IMR-90 (cell line): ENCODE data around the gene CDHR3. TPM values are rescaled to one million over a fixed set of nuclear protein-coding genes. Genes with fewer than 3 reads are reported as not detected.

Experiments used
- ATAC-seq: fragments of 200-7000 bp; cut with Tn5 transposase; 2 replicates; pipeline ENCODE4 v1.9.1; 2020; ENCODE audit warnings: low read depth, mild to moderate bottlenecking, moderate library complexity
- BruUV-seq: library from RNA; stranded (reverse); fragments of 400-500 nt; replicated peaks from 2 replicates; lab custom pipeline; 2021; lab: Mats Ljungman, UMichigan
- CTCF ChIA-PET: fragments of 300-600 bp; formaldehyde crosslinking; extraction: SDS; loops from one replicate; lab custom pipeline; 2021; ENCODE audit warnings: antibody characterized with exemption; lab: Yijun Ruan, JAX
- POLR2A ChIA-PET: fragments of 300-600 bp; sonication (Branson Sonifier 250); formaldehyde crosslinking; loops from one replicate; lab custom pipeline; 2022; ENCODE audit warnings: antibody characterized with exemption; ENCODE audit not compliant: unreplicated experiment; lab: Charles Lee
- DNase-seq: peaks from one replicate; pipeline ENCODE4 v3.0.0; 2013
- H2AFZ ChIP-seq: replicated peaks from 2 replicates; pipeline ENCODE3; 2013; ENCODE audit warnings: low read length, mild to moderate bottlenecking; ENCODE audit not compliant: poor library complexity
- H2AK5ac ChIP-seq: 2 replicates; pipeline ENCODE4 v1.6.1; 2013; ENCODE audit warnings: low read depth, low read length, inconsistent platforms
- H2AK9ac ChIP-seq: replicated peaks from 2 replicates; pipeline ENCODE3; 2013; ENCODE audit warnings: mild to moderate bottlenecking, low read depth, low read length, moderate library complexity; ENCODE audit not compliant: poor library complexity
- H2BK120ac ChIP-seq: 2 replicates; pipeline ENCODE4 v1.6.1; 2013; ENCODE audit warnings: low read depth, low read length, inconsistent platforms
- H2BK15ac ChIP-seq: 3 replicates; pipeline ENCODE4 v1.6.1; 2013; ENCODE audit warnings: low read depth, low read length, inconsistent platforms
- H2BK20ac ChIP-seq: 2 replicates; pipeline ENCODE4 v1.6.1; 2013; ENCODE audit warnings: low read depth, mild to moderate bottlenecking, inconsistent platforms, low read length, moderate library complexity
- H2BK5ac ChIP-seq: 2 replicates; pipeline ENCODE4 v1.6.1; 2013; ENCODE audit warnings: mild to moderate bottlenecking, low read depth, low read length, inconsistent platforms; ENCODE audit not compliant: poor library complexity, severe bottlenecking
- H3K14ac ChIP-seq: replicated peaks from 2 replicates; pipeline ENCODE4 v1.6.1; 2013; ENCODE audit warnings: low read depth, low read length, inconsistent platforms
- H3K18ac ChIP-seq: 2 replicates; pipeline ENCODE4 v1.6.1; 2013; ENCODE audit warnings: low read depth, low read length, control low read depth
- H3K23ac ChIP-seq: 2 replicates; pipeline ENCODE4 v1.6.1; 2013; ENCODE audit warnings: low read depth, low read length, inconsistent platforms
- H3K27ac ChIP-seq: 2 replicates; pipeline ENCODE4 v1.5.1; 2013; ENCODE audit warnings: mild to moderate bottlenecking, control low read depth, low read length; ENCODE audit not compliant: insufficient read depth
- H3K27me3 ChIP-seq: 2 replicates; pipeline ENCODE4 v1.6.1; 2013; ENCODE audit warnings: low read length; ENCODE audit not compliant: control insufficient read depth, insufficient read depth
- H3K36me3 ChIP-seq: 2 replicates; pipeline ENCODE4 v1.6.1; 2013; ENCODE audit warnings: low read length, mixed read lengths; ENCODE audit not compliant: control insufficient read depth, insufficient read depth
- H3K4ac ChIP-seq: 2 replicates; pipeline ENCODE4 v1.6.1; 2013; ENCODE audit warnings: low read depth, low read length, inconsistent platforms
- H3K4me1 ChIP-seq: 2 replicates; pipeline ENCODE4 v1.6.1; 2013; ENCODE audit warnings: low read length, mixed read lengths; ENCODE audit not compliant: control insufficient read depth, insufficient read depth
- H3K4me2 ChIP-seq: 2 replicates; pipeline ENCODE4 v1.6.1; 2013; ENCODE audit warnings: low read depth, mild to moderate bottlenecking, control low read depth, low read length, moderate library complexity
- H3K4me3 ChIP-seq: 2 replicates; pipeline ENCODE4 v1.5.1; 2013; ENCODE audit warnings: low read depth, mild to moderate bottlenecking, control low read depth, low read length, moderate library complexity; ENCODE audit not compliant: insufficient read depth
- H3K56ac ChIP-seq: 2 replicates; pipeline ENCODE4 v1.6.1; 2013; ENCODE audit warnings: low read length, inconsistent platforms; ENCODE audit not compliant: insufficient read depth; ENCODE audit errors: extremely low read depth
- H3K79me1 ChIP-seq, 2 experiments: 2 replicates each; pipeline ENCODE4 v1.6.1; 2013; ENCODE audit warnings: low read length in 2 of 2, inconsistent platforms in 1 of 2, low read depth in 1 of 2
- H3K9ac ChIP-seq: 2 replicates; pipeline ENCODE4 v1.6.1; 2013; ENCODE audit warnings: low read depth, low read length, control low read depth
- H3K9me1 ChIP-seq: 2 replicates; pipeline ENCODE4 v1.6.1; 2013; ENCODE audit warnings: low read length, inconsistent platforms; ENCODE audit not compliant: insufficient read depth
- H3K9me3 ChIP-seq: 2 replicates; pipeline ENCODE4 v1.6.1; 2013; ENCODE audit warnings: low read length; ENCODE audit not compliant: control insufficient read depth, insufficient read depth
- H4K20me1 ChIP-seq: 2 replicates; pipeline ENCODE4 v1.6.1; 2013; ENCODE audit warnings: low read length, inconsistent platforms; ENCODE audit not compliant: insufficient read depth
- H4K5ac ChIP-seq: 2 replicates; pipeline ENCODE4 v1.6.1; 2013; ENCODE audit warnings: mild to moderate bottlenecking, low read depth, low read length, control low read depth
- H4K8ac ChIP-seq, 2 experiments: 2 replicates each; pipeline ENCODE4 v1.6.1; 2013; ENCODE audit warnings: low read depth in 2 of 2, low read length in 2 of 2, control low read depth in 1 of 2, inconsistent platforms in 1 of 2
- H4K91ac ChIP-seq: 2 replicates; pipeline ENCODE4 v1.6.1; 2013; ENCODE audit warnings: low read depth, low read length, inconsistent platforms; ENCODE audit not compliant: insufficient read depth
- BHLHE40 ChIP-seq: fragments of 150-350 bp; IDR thresholded peaks from 2 replicates; pipeline ENCODE4 v1.6.1; 2016; ENCODE audit warnings: mild to moderate bottlenecking, low read depth, low read length
- CEBPB ChIP-seq: IDR thresholded peaks from 2 replicates; pipeline ENCODE4 v1.6.1; 2012; ENCODE audit warnings: low read depth, low read length, improper control_type of control experiment
- CHD1 ChIP-seq: IDR thresholded peaks from 2 replicates; pipeline ENCODE4 v1.6.1; 2012; ENCODE audit warnings: low read depth, low read length, improper control_type of control experiment
- FOS ChIP-seq: fragments of 150-350 bp; IDR thresholded peaks from 2 replicates; pipeline ENCODE4 v1.6.1; 2016; ENCODE audit warnings: low read depth, low read length
- MAFK ChIP-seq: IDR thresholded peaks from 2 replicates; pipeline ENCODE4 v1.6.1; 2012; ENCODE audit warnings: low read depth, low read length, improper control_type of control experiment
- MAZ ChIP-seq: IDR thresholded peaks from 2 replicates; pipeline ENCODE4 v1.6.1; 2012; ENCODE audit warnings: low read depth, mild to moderate bottlenecking, low read length, improper control_type of control experiment, moderate library complexity, borderline replicate concordance
- MXI1 ChIP-seq: IDR thresholded peaks from 2 replicates; pipeline ENCODE4 v1.6.1; 2012; ENCODE audit warnings: low read depth, mild to moderate bottlenecking, low read length, moderate library complexity, borderline replicate concordance
- NFE2L2 ChIP-seq: fragments of 150-350 bp; IDR thresholded peaks from 2 replicates; pipeline ENCODE4 v1.6.1; 2016; ENCODE audit warnings: low read depth, mild to moderate bottlenecking, low read length
- POLR2A ChIP-seq: IDR thresholded peaks from 2 replicates; pipeline ENCODE4 v1.6.1; 2012; ENCODE audit warnings: mild to moderate bottlenecking, low read depth, low read length
- RAD21 ChIP-seq: IDR thresholded peaks from 2 replicates; pipeline ENCODE4 v1.6.1; 2012; ENCODE audit warnings: low read length, improper control_type of control experiment
- RCOR1 ChIP-seq: IDR thresholded peaks from 2 replicates; pipeline ENCODE4 v1.6.1; 2012; ENCODE audit warnings: mild to moderate bottlenecking, low read length, improper control_type of control experiment; ENCODE audit not compliant: insufficient replicate concordance
- RFX5 ChIP-seq: IDR thresholded peaks from 2 replicates; pipeline ENCODE4 v1.8.0; 2012; ENCODE audit warnings: low read depth, mild to moderate bottlenecking, low read length, moderate library complexity
- SMC3 ChIP-seq: fragments of 150-350 bp; IDR thresholded peaks from 2 replicates; pipeline ENCODE4 v1.6.1; 2016; ENCODE audit warnings: low read depth, mild to moderate bottlenecking, antibody characterized with exemption, low read length, moderate library complexity
- WGBS, 2 experiments: methylation state at CpG; one replicate each; pipeline versions ENCODE4 v1.1.5 to v1.1.7; 2013; ENCODE audit warnings: missing lambda C conversion rate in 2 of 2; ENCODE audit not compliant: insufficient read length in 1 of 2; ENCODE audit errors: extremely low coverage in 2 of 2; 5-methylcytosine and 5-hydroxymethylcytosine counted together
- dilution Hi-C: fragments of 300-500 bp; cut with HindIII; formaldehyde crosslinking; loops from one replicate; pipeline ENCODE4 v1.14.3; 2018; ENCODE audit warnings: low sequenced_read_pairs; ENCODE audit not compliant: unreplicated experiment
- in situ Hi-C: fragments of 300-500 bp; cut with MboI; formaldehyde crosslinking; loops from 3 replicates; pipeline ENCODE4 v1.14.3; 2019; ENCODE audit warnings: low sequenced_read_pairs, inconsistent platforms, mixed read lengths
- intact Hi-C: fragments of 100-400 bp; cut with micrococcal nuclease; formaldehyde crosslinking; loops from 2 replicates; pipeline ENCODE4 v1.10.0; 2022
- polyA plus RNA-seq, 3 experiments: library from polyadenylated mRNA; depleted of rRNA; stranded (reverse); fragments of >200 nt; gene quantifications; 2 replicates each; pipeline ENCODE4 v1.2.3, GENCODE V29; 2012; ENCODE audit warnings: low replicate concordance in 1 of 3
- total RNA-seq: library from RNA; depleted of rRNA; stranded (reverse); fragments of >200 nt; gene quantifications from 2 replicates; pipeline ENCODE4 v1.2.3, GENCODE V29; 2012
- TF ChIP-seq, protein P1 (sequence below): conservative IDR thresholded peaks from 2 replicates; pipeline ENCODE4 v1.5.1; 2012; ENCODE audit warnings: mild to moderate bottlenecking, low read depth, low read length, improper control_type of control experiment
- TF ChIP-seq, protein P2 (sequence below): fragments of 150-350 bp; IDR thresholded peaks from 2 replicates; pipeline ENCODE4 v1.6.1; 2017; ENCODE audit warnings: mild to moderate bottlenecking, antibody characterized with exemption, low read length, low read depth
- TF ChIP-seq, protein P3 (sequence below): fragments of 150-350 bp; IDR thresholded peaks from 2 replicates; pipeline ENCODE4 v1.6.1; 2016; ENCODE audit warnings: low read depth, mild to moderate bottlenecking, low read length, moderate library complexity, borderline replicate concordance

Gene CDHR3
- total and polyA plus RNA-seq, 2 of the 4 experiments (the other 2 are of a cell fraction): 0.96 to 1.6 TPM

DNA sequence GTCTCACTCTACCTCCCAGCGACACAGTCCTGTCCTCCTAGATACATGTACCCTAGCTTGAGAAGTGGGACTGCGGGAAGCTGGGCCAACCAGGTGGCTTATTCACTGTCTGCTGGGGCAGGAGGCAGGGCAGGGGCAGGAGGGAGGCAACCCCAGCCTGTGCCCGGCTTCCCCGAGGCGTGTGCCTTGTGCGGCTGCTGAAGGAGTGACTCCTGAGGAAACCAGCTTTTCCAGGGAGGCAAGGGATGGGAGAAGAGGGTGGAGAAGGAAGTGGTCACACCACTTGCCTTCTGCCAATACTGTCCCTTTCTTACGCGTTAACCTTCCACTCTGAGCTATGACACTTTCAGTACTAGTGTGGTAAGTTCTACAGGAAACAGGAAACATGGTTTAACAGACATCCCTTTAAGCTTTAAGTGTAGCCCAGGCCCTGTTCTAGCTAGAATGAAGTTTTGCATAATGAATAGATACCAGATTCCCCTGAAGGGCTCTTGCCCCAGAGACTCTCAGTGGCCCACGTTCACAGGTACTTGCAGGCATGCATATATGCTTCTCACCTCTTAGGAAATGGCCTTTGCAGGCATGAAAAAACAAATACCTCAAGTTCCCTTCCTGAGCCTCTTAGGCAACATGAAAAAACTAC lies 108.4 kb downstream of the CDHR3 start:
- dilution Hi-C loops: no loop called here
- POLR2A ChIA-PET: no interaction called here
- Histone ChIP-seq H2BK5ac (no peak overlapping the region), H4K91ac (no peak overlapping the region), H3K79me1 (no peaks in the 10 kb centered on the region), H3K14ac (no peak overlapping the region), H2AFZ (no peak overlapping the region), H3K4me3 (no peak overlapping the region), H3K27ac (no peak overlapping the region), H2BK15ac (no peak overlapping the region), H3K4me2 (no peak overlapping the region), H3K18ac (no peak overlapping the region), H3K9me1 (no peaks in the 10 kb centered on the region; the same call in 1 of the 2 replicates), H3K56ac (no peak overlapping the region), H3K9ac (no peak overlapping the region), H3K36me3 (no peaks in the 10 kb centered on the region), H2AK5ac (no peak overlapping the region), H2BK20ac (no peak overlapping the region), H4K5ac (no peak overlapping the region), H3K4ac (no peak overlapping the region), H2BK120ac (no peak overlapping the region), H3K27me3 (peaks cover 9% of the 10 kb centered on the region), H4K20me1 (no peaks in the 10 kb centered on the region), H4K8ac (no peak overlapping the region), H3K9me3 (no peaks in the 10 kb centered on the region), H2AK9ac (no peak overlapping the region), H3K4me1 (no peaks in the 10 kb centered on the region), H3K23ac (no peak overlapping the region)
- no peak for TF ChIP-seq CEBPB
- TF ChIP-seq, protein P1, sequence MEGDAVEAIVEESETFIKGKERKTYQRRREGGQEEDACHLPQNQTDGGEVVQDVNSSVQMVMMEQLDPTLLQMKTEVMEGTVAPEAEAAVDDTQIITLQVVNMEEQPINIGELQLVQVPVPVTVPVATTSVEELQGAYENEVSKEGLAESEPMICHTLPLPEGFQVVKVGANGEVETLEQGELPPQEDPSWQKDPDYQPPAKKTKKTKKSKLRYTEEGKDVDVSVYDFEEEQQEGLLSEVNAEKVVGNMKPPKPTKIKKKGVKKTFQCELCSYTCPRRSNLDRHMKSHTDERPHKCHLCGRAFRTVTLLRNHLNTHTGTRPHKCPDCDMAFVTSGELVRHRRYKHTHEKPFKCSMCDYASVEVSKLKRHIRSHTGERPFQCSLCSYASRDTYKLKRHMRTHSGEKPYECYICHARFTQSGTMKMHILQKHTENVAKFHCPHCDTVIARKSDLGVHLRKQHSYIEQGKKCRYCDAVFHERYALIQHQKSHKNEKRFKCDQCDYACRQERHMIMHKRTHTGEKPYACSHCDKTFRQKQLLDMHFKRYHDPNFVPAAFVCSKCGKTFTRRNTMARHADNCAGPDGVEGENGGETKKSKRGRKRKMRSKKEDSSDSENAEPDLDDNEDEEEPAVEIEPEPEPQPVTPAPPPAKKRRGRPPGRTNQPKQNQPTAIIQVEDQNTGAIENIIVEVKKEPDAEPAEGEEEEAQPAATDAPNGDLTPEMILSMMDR: no peak
- no peak for TF ChIP-seq POLR2A
- TF ChIP-seq MAZ: no peak
- no peak for TF ChIP-seq MAFK
- TF ChIP-seq MXI1: no peak
- TF ChIP-seq RCOR1: no peak
- TF ChIP-seq, protein P2, sequence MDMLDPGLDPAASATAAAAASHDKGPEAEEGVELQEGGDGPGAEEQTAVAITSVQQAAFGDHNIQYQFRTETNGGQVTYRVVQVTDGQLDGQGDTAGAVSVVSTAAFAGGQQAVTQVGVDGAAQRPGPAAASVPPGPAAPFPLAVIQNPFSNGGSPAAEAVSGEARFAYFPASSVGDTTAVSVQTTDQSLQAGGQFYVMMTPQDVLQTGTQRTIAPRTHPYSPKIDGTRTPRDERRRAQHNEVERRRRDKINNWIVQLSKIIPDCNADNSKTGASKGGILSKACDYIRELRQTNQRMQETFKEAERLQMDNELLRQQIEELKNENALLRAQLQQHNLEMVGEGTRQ: no peak
- no peak for TF ChIP-seq BHLHE40
- no peak for TF ChIP-seq NFE2L2
- TF ChIP-seq RAD21: no peak
- no peak for TF ChIP-seq RFX5
- TF ChIP-seq, protein P3, sequence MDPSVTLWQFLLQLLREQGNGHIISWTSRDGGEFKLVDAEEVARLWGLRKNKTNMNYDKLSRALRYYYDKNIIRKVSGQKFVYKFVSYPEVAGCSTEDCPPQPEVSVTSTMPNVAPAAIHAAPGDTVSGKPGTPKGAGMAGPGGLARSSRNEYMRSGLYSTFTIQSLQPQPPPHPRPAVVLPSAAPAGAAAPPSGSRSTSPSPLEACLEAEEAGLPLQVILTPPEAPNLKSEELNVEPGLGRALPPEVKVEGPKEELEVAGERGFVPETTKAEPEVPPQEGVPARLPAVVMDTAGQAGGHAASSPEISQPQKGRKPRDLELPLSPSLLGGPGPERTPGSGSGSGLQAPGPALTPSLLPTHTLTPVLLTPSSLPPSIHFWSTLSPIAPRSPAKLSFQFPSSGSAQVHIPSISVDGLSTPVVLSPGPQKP: no peak
- no peak for TF ChIP-seq SMC3
- no peak for TF ChIP-seq FOS
- no peak for TF ChIP-seq CHD1
- ATAC-seq (no peak), DNase-seq (no peak)
- intact Hi-C loops: no loop called here
- WGBS, 2 experiments: 94% methylated on average over 3 of the region's 9 CpGs; no CpG with 5 or more reads in 1 of the 2 experiments
- no TSS peak for BruUV-seq
- in situ Hi-C loops: no loop called here
- CTCF ChIA-PET: no interaction called here
